Dermis microvascular lymphatic vessel endothelial cell (primary cell): Measurements from ENCODE around the gene KLHL9. TPM values are rescaled to one million over a fixed set of nuclear protein-coding genes. Genes with fewer than 3 reads are reported as not detected.

Experiments used
- DNase-seq, 2 donors: peaks; one replicate each; pipeline versions ENCODE4 v3.0.0 to v3.0.0-alpha.2; 2010; ENCODE audit warnings: low read depth in 2 of 2
- total RNA-seq: library from RNA; depleted of rRNA; stranded (reverse); fragments of >200 nt; gene quantifications from 2 replicates; pipeline ENCODE4 v1.2.1, GENCODE V29; 2014

The KLHL9 gene
- total RNA-seq, 1 donor from 2014 or later, result 26.8 TPM

DNA sequence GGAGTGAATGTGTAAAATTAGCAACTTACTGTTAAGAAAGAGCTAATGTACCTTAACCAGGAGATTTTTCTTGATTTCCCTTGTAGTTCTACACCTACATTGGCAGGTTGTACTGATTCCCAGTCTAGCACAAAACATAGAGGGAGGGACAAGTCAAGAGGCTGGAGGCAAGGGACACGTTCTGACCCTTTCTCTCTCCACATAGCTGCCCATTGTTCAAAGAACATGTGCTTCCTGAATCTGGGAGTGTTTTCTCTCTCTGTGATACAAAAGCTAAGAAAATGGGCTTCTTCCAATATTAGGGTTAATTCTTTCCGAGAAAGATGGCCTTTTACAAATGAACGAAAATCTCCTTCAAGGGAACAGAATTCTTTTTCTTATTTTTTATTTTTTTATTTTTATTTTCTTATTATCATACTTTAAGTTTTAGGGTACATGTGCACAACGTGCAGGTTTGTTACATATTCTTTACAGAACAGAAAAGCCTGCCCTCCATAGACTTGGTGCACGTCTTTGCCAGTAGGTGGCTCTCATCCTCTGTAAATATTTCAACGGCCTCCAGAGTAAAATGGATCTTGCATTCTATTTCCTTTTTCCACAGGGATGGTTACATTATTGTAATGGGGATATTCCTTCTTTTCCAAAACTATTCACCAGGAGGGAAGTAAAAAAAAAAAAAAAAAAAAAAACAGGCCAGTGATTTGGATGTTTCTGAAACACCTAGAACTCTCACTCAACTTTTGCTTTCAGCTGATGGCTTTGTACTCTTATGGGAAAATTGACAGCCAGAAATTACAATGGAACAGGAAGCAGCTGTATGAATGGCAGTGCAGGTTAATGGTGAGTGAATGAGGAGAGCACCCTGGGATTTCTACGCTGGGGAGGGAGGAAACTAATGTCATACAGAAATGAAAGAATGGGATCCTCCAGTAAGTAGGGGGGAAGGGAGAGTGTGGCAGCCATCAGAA lies 17.0 kb downstream of the KLHL9 start:
- peak; percentile 66 to 85 for DNase-seq

DNA sequence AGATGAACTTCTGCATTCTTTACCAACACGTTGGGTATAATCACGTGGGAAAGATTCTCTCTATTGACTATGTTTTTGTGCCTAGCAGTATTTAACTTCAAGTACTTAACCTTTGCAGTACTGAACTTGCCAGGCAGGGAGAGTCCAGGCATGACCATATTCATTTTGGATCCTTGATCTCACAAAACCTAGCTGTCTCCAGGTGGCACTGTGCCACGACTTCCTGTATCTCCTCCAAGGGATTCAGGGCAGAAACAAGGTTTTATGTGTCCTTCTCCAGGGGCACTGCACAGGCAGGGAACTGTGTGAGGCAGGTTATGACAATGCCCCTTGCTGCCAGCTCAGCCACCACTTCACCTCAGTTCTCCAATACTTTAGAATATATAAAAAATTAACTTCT lies 18.3 kb downstream of the KLHL9 start:
- DNase-seq, result no peak

- peak in 1 of 2 donors; percentile 5 for DNase-seq
These were observed 19.0 kb downstream of the KLHL9 start for GRCh38 chr9:21316032-21316842.

DNA sequence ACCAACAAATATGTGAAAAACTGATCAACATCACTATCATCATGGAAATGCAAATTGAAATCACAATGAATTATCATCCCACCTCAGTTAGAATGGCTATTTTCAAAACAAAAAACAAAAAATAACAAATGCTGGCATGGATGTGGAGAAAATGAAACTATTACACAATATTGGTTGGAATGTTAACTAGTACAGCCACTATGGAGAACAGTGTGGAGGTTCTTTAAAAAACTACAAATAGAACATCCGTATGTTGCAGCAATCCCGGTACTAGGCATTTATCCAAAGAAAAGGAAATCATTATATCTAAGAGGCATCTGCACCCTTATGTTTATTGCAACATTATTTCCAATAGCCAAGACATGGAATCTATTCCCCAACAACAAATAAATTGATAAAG lies 21.1 kb downstream of the KLHL9 start:
- no peak for DNase-seq

DNA sequence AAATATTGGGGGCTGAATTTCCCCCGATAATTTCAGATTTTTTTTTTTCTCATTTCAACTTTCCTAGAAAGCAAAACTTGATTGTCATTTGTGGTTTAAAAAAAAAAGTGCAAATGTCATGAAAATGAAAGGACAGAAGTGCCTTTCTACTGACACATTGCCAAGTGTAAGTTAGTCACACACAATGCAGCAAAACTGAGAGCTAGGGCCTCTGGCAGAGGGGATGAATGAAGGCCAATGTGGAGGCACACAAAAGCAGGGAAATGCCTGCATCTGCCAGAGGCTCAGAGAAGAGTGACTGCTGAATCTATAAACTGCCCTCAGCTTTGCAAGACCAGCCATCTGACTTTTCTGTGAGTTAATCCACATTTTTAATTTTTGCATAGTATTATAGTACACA lies 23.3 kb downstream of the KLHL9 start:
- no peak for DNase-seq

DNA sequence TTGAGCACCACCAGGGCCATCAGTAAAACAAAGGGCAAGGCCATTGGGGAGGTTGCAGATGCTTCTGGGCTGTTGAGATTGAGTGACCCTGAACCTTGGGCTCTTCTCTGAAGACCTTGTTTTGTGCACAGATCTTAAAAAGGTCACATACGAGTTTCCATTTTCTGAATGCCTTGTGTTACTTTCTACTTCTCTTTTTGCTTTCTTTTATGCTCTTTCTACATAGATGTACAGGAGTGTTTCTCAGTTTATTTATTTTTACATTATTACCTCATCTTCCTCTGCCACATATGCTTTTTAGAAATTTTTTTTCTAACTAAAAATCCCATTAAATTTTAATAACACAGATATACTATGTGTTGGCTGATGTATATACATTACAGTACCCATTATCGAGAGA lies 30.0 kb downstream of the KLHL9 start, which contains the start of gene IFNA5:
Gene IFNA5 (minus strand): TSS at position 101 of the 400 bp plus-strand sequence. CDS start 57 bp downstream, at position 44.
- no peak for DNase-seq

DNA sequence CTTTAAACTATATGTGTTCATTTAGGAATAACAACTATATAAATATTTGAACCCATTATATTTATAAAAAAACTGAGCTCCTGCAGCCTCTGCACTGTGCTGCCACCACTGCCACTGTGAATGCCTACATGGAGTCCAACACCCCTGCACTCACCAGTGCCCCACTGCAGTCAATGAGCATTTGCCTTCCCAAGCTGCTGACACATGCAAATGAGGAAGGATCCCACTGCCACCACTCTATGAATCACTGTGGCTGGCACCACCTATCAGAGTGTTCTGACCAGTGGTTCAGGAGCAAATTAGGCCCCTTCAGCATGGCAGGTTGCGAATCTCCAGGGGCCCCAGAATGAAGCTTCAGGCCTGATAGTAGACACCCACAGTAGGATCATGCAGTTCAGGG lies 39.2 kb downstream of the KLHL9 start:
- DNase-seq, result no peak

DNA sequence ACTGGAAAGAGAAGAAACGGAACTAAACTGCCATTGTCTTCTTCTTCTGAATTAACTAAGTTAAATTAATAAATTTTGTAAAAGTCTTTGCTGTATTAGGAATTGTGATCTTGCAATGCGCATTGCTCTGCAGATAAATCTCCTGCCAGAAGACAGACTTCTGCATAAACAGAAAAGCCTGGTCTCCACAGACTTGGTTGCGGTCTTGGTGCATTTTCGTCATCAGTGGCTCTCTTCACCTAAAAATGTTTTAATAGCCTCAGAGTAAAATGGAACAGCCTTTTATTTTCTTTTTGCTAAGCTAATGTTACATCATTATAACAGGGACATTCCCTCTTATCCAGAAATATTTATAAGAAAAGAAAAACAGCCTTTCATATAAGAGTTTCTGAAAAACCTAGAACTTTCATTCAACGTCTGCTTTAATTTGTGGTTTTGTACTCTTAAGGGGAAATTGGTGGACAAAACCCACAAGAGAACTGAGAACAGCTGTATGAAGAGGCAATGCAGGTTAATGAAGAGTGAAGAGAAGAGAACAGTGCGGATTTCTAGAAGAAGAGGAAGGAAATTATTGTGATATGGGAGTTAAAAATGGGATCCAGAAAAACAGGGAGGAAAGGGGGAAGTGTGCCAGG lies 40.2 kb downstream of the KLHL9 start:
- no peak for DNase-seq

DNA sequence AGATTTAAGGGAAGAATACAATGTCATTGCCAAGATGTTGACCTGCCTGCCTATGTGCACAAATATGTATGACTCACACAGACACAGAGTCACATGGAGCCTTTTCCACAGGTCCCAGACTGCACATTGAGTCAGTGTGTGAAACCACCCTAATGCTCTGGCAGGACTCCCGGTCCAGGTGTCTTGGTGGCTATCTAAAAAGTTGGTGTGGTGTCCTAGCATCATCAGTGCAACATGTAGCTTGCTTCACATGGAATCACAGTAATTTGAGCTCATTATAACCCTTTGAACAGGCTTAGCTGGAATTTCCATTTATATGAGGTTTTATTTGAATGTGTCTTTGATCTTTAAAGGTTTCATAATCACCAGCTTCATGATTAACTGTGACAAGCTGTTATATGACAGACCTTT lies 40.8 kb downstream of the KLHL9 start:
- DNase-seq, result peak in 1 of 2 donors; percentile 24

DNA sequence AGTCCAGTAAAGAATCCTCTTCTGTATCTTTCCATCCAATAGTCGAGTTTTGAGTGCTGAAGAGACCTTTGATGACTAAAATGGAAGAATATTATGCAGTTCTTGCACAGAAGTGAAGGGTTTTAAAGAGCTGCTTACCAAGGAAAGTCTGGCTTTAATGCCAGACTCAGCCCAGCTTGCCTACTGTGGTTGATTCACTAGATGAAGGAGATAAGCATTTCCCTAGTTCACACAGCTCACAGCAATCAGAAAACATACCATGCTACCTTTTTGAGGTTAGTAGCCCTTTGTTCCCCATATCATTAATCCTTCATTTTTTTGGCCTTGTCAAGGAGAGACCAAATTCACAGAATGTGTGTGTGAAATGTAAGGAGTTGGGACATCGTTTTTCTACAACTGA lies 45.4 kb downstream of the KLHL9 start:
- no peak for DNase-seq

- no peak for DNase-seq
These were observed 47.9 kb downstream of the KLHL9 start for GRCh38 chr9:21287280-21287679.

GRCh38 chr9:21286659-21287058 lies 48.5 kb downstream of the KLHL9 start:
- no peak for DNase-seq

- DNase-seq, result no peak
These were observed 49.1 kb downstream of the KLHL9 start for GRCh38 chr9:21286099-21286498.

- no peak for DNase-seq
These were observed 53.9 kb downstream of the KLHL9 start for GRCh38 chr9:21281275-21281674.

Other genes starting within 250 kb of the KLHL9 start
- gene IFNW1, start 193.6 kb downstream of the KLHL9 start, total RNA-seq, result not detected in 2 replicates
- not detected in 2 replicates for gene IFNA21, start 168.7 kb downstream of the KLHL9 start, total RNA-seq
- gene IFNA4, start 147.8 kb downstream of the KLHL9 start, total RNA-seq, result not detected in 2 replicates
- gene IFNA7, start 133.2 kb downstream of the KLHL9 start, total RNA-seq, result not detected in 2 replicates
- gene IFNA10, start 128.3 kb downstream of the KLHL9 start, total RNA-seq, result not detected in 2 replicates
- not detected in 2 replicates for gene IFNA16, start 118.1 kb downstream of the KLHL9 start, total RNA-seq
- not detected in 2 replicates for gene IFNA17, start 107.2 kb downstream of the KLHL9 start, total RNA-seq
- gene IFNA14, start 95.4 kb downstream of the KLHL9 start, total RNA-seq, result not detected in 2 replicates
- not detected in 2 replicates for gene IFNA5, start 30.1 kb downstream of the KLHL9 start, total RNA-seq
- gene IFNA6, start 15.5 kb upstream of the KLHL9 start, total RNA-seq, result not detected in 2 replicates
- not detected in 2 replicates for gene IFNA13, start 32.7 kb upstream of the KLHL9 start, total RNA-seq
- gene IFNA2, start 50.0 kb upstream of the KLHL9 start, total RNA-seq, result not detected in 2 replicates
- not detected in 2 replicates for gene IFNA8, start 73.7 kb upstream of the KLHL9 start, total RNA-seq
- not detected in 2 replicates for gene IFNA1, start 105.0 kb upstream of the KLHL9 start, total RNA-seq
- gene IFNE, start 146.9 kb upstream of the KLHL9 start, total RNA-seq, result under 0.01 TPM in 1 of 2 replicates, not detected in the other